Astrocyte of the spinal cord (primary cell): ENCODE results near the gene NOL12.
"Not testable (repeated sequence)": the region's sequence is repeated elsewhere in the genome, so short reads cannot be mapped to it uniquely, and the experiment has no call there.

Experiments
- DNase-seq: peaks from one replicate; pipeline ENCODE4 v3.0.0; 2011; ENCODE audit warnings: low read depth, low spot score
- H3K4me3 ChIP-seq: 2 replicates; pipeline ENCODE4 v1.5.1; 2011; ENCODE audit warnings: low read depth, mild to moderate bottlenecking, low read length, moderate library complexity
- CTCF ChIP-seq: IDR thresholded peaks from 2 replicates; pipeline ENCODE4 v1.5.1; 2012; ENCODE audit warnings: low read depth, mild to moderate bottlenecking, low read length, inconsistent platforms
- in situ Hi-C: cut with HindIII; loops from 2 replicates; pipeline ENCODE4 v1.10.0; 2017; ENCODE audit warnings: low sequenced_read_pairs

NOL12 gene

GRCh38 chr22:37654563-37655251 is 31.4 kb upstream of the NOL12 start:
- H3K4me3 ChIP-seq: no peak overlapping the region
- DNase-seq: no peak
- in situ Hi-C loops: no loop called here
- TF ChIP-seq CTCF: no peak

- in situ Hi-C loops: no loop called here
- H3K4me3 ChIP-seq: no peak overlapping the region
- TF ChIP-seq CTCF: no peak
- DNase-seq: no peak
Observed at GRCh38 chr22:37655252-37655563, 30.9 kb upstream of the NOL12 start.

- DNase-seq, H3K4me3 ChIP-seq, in situ Hi-C loops: not testable (repeated sequence)
Observed at GRCh38 chr22:37656583-37656982, 29.6 kb upstream of the NOL12 start.

GRCh38 chr22:37657590-37658132 is 28.5 kb upstream of the NOL12 start:
- in situ Hi-C loops: no loop called here
- DNase-seq: no peak
- H3K4me3 ChIP-seq: peak overlapping the region; percentile 46
- no peak for TF ChIP-seq CTCF

GRCh38 chr22:37658133-37659065 is 27.7 kb upstream of the NOL12 start, which contains the start of gene PDXP:
Gene PDXP, plus strand, starts transcription at chr22:37658723. Its CDS starts 60 bp downstream, at chr22:37658783.
- DNase-seq: peak; percentile 100
- TF ChIP-seq CTCF: no peak
- in situ Hi-C loops: no loop called here
- peak within 1 kb of the TSS; percentile 72 for H3K4me3 ChIP-seq

- no peak for DNase-seq
- in situ Hi-C loops: no loop called here
- peak overlapping the region; percentile 72 for H3K4me3 ChIP-seq
- TF ChIP-seq CTCF: no peak
Observed at GRCh38 chr22:37659066-37659896, 26.9 kb upstream of the NOL12 start.
